Activated CD8-positive, alpha-beta memory T cell treated with anti-CD3 and anti-CD28 coated beads for 4 hours (primary cell): ENCODE measurements around the gene MPP4.

Experiments used
- DNase-seq, 2 donors: peaks; one replicate each; pipeline ENCODE4 v3.0.0-alpha.2; 2020; ENCODE audit warnings: low read depth in 2 of 2

Gene MPP4

GRCh38 chr2:201622306-201622970, 76.0 kb downstream of the MPP4 start:
- DNase-seq = no peak

- no peak for DNase-seq
Measured at GRCh38 chr2:201621293-201621999, 77.0 kb downstream of the MPP4 start.

GRCh38 chr2:201618744-201619662, 79.4 kb downstream of the MPP4 start:
- no peak for DNase-seq

- DNase-seq = no peak
Measured at GRCh38 chr2:201608021-201608420, 90.4 kb downstream of the MPP4 start.

GRCh38 chr2:201607568-201607967, 90.9 kb downstream of the MPP4 start:
- no peak for DNase-seq

GRCh38 chr2:201600906-201601305, 97.5 kb downstream of the MPP4 start:
- no peak for DNase-seq

GRCh38 chr2:201597397-201597796, 101.0 kb downstream of the MPP4 start:
- no peak for DNase-seq
